Measurements from ENCODE around the gene ROBO1.

DNA sequence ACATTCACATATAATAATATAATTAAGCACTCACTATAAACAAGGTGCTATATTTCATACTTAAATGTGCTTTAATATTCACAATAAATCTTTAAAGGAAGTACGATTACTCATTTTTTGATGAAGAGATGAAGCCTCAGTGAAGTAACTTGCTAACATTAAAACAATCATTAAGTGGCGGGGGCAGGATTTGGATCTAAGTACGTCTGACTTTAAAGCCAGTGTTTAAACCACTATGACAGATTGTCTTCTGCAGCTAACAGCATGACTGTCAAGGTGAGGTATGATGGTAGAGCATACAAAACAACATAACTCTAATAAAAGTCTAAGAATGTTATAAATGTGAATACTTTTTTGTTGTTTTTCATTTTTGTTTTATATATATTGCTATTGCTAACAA lies 862.1 kb downstream of the ROBO1 start:
- TF ChIP-seq, protein P1, sequence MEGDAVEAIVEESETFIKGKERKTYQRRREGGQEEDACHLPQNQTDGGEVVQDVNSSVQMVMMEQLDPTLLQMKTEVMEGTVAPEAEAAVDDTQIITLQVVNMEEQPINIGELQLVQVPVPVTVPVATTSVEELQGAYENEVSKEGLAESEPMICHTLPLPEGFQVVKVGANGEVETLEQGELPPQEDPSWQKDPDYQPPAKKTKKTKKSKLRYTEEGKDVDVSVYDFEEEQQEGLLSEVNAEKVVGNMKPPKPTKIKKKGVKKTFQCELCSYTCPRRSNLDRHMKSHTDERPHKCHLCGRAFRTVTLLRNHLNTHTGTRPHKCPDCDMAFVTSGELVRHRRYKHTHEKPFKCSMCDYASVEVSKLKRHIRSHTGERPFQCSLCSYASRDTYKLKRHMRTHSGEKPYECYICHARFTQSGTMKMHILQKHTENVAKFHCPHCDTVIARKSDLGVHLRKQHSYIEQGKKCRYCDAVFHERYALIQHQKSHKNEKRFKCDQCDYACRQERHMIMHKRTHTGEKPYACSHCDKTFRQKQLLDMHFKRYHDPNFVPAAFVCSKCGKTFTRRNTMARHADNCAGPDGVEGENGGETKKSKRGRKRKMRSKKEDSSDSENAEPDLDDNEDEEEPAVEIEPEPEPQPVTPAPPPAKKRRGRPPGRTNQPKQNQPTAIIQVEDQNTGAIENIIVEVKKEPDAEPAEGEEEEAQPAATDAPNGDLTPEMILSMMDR (IDR thresholded peaks at IDR 0.05), result no peak
- TF ChIP-seq EZH2 (IDR thresholded peaks at IDR 0.05), result no peak
